ENCODE data around the gene PCDHGC3.

The PCDHGC3 gene

DNA sequence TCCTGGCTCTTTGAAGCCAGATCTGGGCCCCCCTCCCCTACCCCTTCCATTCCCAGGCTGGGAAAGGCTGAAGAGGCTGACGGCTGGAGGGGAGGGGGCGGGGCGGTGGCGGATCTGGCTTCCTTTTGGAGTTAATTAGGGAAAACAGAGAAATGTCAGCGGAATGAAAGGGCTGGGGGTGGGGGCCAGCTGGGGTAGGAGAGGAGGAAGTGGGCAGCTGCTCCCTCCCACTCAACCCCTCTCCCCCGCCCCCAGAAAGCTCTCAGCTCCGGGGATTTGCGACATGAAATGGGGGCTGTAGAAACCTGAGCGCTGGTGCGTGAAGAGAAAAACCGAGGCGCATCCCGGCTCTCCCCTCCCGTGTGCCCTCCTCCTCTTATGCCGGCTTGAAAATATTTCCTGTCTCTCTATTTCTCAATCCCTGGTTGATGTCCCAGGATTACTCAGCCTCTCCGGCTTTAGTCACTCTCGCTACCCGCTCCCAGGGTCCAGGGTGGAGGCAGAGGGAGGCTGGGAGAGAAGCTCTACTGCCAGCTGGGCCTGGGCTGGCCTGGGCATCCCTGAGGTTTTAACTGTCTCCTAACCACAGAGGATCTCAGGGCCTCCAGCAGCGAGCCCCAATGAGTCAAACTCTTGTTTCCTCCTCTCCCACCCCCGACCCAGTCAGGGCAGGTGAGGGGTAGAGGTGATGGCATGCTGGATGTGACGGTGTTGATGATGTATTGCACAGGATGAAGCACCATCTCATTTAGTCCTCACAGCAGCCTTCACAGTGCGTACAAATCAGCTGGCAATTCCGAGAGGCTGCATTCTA, 33.2 kb downstream of the PCDHGC3 start:
- DNase-seq, result peak; percentile 99

DNA sequence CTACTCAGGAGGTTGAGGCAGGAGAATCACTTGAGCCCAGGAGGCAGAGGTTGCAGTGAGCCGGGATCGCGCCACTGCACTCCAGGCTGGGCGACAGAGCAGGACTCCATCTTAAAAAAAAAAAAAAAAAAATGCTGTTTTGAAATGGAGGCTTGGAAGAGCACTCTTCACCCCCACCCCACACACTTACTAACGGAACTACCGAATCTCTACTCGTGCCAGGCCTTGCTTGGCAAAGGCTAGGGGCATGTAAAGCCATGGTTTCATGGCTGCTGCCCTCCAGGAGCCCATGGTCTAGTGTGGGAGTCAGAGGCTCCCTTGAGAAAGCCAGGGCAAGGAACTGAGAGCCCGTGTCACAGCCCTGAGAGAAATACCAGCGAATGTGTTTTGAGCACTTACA, 34.4 kb downstream of the PCDHGC3 start:
- no peak for DNase-seq

DNA sequence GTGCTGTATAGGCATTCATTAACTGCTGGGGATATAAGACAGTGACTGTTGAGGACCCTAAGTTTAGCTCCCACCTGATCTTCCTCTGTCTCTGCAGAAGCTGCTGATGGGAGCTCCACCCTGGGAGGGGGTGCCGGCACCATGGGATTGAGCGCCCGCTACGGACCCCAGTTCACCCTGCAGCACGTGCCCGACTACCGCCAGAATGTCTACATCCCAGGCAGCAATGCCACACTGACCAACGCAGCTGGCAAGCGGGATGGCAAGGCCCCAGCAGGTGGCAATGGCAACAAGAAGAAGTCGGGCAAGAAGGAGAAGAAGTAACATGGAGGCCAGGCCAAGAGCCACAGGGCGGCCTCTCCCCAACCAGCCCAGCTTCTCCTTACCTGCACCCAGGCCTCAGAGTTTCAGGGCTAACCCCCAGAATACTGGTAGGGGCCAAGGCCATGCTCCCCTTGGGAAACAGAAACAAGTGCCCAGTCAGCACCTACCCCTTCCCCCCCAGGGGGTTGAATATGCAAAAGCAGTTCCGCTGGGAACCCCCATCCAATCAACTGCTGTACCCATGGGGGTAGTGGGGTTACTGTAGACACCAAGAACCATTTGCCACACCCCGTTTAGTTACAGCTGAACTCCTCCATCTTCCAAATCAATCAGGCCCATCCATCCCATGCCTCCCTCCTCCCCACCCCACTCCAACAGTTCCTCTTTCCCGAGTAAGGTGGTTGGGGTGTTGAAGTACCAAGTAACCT, 35.3 kb downstream of the PCDHGC3 start:
- no peak for DNase-seq

DNA sequence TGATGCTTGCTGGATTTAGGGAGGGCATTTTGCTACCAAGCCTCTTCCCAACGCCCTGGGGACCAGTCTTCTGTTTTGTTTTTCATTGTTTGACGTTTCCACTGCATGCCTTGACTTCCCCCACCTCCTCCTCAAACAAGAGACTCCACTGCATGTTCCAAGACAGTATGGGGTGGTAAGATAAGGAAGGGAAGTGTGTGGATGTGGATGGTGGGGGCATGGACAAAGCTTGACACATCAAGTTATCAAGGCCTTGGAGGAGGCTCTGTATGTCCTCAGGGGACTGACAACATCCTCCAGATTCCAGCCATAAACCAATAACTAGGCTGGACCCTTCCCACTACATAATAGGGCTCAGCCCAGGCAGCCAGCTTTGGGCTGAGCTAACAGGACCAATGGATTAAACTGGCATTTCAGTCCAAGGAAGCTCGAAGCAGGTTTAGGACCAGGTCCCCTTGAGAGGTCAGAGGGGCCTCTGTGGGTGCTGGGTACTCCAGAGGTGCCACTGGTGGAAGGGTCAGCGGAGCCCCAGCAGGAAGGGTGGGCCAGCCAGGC, 36.1 kb downstream of the PCDHGC3 start:
- DNase-seq, result no peak

DNA sequence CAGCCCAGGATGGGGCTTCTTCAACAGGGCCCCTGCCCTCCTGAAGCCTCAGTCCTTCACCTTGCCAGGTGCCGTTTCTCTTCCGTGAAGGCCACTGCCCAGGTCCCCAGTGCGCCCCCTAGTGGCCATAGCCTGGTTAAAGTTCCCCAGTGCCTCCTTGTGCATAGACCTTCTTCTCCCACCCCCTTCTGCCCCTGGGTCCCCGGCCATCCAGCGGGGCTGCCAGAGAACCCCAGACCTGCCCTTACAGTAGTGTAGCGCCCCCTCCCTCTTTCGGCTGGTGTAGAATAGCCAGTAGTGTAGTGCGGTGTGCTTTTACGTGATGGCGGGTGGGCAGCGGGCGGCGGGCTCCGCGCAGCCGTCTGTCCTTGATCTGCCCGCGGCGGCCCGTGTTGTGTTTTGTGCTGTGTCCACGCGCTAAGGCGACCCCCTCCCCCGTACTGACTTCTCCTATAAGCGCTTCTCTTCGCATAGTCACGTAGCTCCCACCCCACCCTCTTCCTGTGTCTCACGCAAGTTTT, 36.7 kb downstream of the PCDHGC3 start:
- peak; percentile 69 for DNase-seq

DNA sequence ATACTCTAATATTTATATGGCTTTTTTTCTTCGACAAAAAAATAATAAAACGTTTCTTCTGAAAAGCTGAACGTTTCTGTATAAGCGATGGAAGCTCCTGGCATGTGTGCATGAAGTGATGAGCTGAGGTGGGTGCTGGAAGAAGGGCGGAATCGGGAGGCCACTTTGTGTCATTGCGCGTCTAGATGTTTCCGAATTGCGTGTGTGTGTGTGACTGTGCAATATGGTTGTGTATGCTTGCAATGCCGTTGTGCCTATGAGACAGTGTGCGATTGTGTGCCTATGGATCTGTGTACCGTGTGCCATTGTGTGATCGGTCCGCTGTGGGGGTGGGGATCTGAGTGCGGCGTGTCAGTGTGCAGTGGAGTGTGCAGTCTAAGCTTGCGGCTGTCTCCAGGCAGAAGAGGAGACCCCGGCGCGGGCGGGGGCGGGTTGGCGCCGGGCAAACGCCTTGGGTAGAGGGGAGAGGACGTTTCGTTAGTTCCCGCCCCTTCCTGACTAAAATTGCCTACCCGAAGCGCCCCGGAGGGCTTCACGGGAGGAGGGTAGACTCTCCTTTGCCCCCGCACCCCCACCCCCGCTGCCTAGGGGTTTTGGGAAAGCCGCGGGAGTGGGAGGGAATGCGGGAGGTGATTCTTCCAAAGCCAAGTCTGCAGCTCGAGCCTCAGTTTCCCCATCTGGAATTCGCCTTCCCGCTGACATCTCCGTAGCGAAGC, 37.3 kb downstream of the PCDHGC3 start:
- DNase-seq, result peak; percentile 50

DNA sequence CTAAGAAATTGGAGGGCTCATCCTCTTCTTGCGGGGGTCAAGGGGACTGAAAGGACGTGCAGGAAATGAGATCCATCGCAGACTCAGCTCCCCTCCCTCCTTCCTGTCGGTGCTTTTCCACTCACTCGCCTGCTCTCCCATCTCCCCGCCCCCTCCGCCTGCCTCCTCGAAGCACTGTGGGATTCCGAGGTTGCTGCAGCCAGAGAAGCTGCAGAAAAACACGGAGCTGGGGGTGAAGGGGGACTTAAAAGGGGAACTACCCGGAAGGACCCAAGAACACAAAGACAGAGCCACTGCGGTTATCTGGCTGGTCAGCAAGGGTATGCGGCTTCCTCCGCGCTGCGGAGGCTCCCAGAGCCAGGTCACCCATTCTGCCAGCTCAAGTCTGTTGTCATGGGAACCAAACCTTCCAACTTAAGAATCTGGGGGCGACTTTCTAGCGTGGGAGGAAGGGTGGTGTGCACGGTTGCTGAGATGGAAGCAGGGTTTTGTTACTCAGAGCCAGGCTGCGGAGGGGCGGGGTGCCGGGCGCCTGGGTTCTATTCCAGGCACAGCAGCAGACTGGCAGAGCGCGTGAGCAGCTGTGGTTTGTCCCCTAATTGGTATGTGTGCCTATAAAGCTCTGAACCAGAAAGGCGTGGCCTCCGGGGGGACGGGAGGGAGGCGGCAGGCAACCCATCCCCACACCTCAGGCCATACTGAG, 38.0 kb downstream of the PCDHGC3 start:
- DNase-seq, result peak; percentile 89

DNA sequence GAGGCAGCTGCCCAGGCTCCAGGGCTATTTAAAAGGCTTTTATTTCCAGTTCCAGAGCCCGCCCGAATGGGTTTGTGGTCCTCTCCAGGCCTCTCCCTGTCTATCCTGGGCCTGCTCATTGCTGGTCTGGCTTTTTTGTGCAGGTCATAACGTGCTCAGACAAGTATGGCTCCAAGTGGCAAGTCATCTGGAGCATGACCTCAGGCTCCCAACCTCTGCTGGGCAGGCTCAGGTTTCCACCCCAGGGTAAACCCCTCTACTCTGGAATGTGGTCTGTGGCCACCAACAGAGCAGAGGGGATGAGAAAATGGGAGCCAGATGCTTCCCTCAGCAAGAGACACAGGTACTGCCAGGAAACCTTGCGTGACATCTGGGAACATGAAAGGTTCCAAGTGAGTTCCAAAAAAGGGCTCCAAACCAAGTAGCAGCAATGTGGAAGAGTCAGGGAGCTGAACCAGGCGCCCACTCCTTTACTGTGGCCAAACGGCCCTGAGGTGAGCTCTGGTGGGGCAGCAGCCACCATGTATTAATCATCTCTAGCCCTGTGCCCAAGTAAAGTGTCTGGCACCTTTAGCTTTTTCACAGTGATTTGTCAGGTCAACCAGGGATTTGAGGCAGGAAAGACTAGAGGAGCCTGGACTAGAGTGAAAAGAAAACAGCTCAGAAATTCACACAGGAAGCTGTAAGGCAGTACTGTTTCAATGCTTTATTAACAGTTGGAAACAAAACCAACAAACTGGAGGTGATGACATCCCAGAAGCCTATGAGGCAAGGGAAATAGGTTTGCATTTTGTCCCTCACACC, 38.8 kb downstream of the PCDHGC3 start:
- DNase-seq, result peak; percentile 90

DNA sequence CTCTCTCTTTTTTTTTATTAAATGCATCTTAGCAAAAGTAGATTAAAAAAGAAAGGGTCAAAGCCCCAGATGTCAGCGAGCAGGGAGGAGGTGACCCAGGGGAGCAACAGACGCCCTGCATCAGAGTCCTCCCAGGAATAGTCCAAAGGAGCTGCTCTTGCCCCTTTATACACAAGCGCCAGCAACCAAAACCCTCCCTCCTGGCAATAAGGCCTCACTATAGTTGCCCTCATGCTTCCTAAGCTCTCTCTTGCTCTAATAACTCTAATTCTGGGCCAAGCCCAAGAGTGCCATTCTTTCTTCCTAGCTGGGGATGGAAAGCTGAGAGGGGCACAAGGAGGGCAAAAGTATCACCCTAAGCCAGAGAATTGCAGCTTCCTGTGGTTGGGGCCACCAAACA, 39.4 kb downstream of the PCDHGC3 start:
- no peak for DNase-seq

DNA sequence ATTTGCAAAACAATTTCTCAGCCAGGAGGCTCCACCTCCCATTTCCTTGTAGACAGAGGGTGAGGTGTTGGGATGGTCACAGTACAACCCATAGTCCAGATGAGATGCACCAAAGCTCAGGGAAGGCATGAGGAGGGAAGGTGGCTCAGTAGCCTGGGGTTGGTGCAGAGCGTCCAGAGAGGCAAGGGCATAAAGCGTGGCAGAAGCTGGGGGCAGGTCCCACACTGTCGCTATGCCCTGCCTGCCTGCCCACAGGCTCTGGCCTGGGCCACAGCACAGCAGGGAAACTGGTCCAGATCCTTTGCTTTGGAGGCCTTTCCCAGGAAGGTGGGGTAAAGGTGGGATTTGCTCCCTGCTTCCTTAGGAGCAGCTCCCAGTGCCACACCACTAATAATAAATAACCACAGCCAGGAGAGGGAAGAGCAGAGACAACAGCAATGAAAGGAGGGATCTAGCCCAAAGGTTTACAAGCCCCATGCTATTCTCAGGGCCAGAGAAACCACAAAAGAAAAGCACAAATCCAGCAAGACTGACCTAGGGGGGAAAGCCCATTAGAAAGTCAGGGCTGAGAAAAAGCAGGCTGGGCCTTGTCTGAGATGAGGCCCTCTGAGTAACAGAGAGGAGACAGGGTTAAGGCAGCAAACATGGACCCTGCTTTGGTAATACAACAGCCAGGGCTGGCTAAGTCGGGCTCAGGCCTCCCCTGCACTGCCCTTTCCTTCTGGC, 40.3 kb downstream of the PCDHGC3 start:
- peak; percentile 39 for DNase-seq

DNA sequence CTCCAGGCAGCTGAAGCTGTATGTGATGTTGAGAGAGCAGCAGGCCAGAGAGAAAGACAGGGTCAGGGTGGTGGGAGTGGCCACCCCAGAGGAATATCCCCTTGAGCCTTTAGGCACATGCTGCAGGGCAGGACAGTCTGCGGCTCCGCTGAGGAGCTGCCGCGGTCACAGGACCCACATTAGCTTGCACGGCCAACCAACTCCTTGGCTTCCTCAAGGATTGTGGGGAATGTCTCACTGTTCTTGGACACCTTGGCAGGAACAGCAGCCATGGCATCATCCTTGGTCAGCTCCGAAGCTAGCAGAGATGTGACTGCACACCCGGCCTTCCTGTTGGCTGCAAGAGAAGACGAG, 40.9 kb downstream of the PCDHGC3 start:
- DNase-seq, result no peak

DNA sequence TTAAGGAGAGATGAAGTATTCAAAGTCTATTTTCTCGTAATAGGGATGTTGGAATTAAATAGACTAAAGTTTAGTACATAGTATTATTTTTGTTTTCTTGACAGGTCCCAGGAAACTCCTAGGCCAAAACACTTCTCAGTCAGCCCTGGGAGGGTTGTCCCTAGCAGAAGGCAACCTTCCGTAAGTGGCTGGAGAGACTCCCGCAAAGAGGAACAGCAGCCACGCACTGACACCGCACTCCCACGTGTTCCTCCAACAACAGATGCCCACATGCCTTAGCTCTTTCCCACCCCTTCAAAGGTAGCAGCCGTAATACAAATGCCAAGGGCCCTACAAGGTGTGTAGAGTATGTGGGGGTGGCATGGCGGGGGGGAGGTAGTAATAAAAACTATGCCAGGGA, 41.5 kb downstream of the PCDHGC3 start:
- DNase-seq, result no peak

DNA sequence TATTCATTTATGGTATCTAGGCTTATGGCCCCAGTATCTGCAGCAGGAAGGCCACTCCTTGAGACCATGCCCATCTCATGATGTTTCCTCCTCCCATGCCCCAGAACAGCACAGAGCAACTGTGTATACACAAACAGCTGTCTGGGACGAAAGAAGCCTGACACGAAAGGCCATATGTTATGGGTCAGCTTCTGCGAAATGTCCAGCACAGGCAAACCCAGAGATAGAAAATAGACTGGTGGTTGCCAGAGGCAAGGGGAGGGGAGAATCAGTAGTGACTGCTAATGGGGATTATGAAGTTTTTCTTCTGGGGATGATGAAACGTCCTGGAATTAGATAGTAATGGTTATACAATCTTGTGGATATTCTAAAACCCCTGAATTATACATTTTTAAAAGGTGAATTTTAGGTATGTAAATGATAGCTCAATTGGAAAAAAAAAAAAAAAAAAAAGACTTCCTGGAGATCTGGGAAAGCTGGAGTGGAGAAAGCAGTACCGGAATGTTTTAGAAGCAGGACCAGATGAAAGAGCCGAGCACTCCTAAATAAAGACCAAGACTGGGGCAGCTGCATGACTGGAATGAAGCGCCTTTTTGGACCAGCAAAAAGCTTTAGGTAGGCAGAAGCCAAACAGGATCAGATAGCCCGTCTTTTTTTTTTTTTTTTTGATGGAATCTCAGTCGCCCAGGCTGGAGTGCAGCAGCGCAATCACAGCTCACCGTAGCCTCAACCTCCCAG, 42.3 kb downstream of the PCDHGC3 start:
- peak; percentile 87 for DNase-seq

DNA sequence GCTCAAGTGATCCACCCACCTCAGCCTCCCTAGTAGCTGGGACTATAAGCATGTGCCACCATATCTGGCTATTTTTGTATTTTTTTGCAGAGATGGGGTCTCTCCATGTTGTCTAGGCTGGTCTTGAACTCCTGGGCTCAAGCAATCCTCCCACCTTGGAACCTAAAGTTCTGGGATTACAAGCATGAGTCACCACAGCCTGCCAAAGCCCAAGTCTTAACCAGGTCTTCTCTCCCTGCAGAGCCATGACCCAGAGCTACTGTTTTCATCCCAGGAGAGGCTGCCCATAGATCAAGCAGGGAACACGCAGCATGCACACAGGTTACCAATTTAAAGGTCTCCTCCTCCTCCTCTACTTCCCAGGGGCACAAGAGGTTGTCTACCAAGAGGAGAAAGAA, 42.9 kb downstream of the PCDHGC3 start:
- peak; percentile 24 for DNase-seq

DNA sequence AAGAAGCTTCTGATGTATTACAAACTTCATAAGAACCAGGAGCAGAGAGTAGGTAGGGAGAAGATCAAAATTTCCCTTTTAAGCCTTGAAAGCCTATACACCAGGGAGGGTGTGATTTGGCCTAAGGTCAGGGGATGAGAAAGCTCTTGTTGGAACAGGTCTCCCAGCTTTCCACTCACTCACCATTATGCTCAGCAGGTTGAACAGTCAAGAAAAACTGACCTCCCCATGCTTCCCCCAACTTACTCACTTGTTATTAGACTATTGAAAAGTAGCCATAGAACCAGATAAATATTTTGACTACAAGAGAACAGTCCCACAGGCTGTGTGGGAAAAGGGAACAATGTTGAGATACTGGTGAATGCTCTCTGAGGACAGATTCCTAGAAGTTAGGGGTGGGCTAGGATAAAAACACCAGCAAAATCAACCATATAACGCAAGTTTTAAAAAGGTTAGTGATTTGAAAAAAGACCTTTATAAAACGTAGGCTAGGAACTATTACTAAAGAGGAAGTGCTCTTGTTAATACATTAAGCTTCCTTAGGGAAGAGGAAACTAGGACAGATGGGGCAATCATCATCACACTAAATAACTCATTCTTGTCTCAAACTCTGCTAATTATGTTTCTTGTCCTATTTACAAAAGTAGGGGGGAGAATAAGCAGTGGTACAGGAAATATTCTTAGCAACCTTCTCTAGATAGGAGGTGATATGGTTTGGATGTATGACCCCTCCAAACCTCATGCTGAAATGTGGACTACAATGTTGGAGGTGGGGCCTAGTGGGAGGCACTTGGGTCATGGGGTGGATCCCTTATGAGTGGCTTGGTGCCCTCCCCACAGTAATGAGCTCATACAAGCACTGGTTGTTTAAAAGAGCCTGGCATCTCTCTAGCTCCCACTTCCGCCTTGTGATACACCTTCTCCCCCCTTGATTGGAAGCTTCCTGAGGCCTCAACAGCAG, 44.1 kb downstream of the PCDHGC3 start:
- no peak for DNase-seq

DNA sequence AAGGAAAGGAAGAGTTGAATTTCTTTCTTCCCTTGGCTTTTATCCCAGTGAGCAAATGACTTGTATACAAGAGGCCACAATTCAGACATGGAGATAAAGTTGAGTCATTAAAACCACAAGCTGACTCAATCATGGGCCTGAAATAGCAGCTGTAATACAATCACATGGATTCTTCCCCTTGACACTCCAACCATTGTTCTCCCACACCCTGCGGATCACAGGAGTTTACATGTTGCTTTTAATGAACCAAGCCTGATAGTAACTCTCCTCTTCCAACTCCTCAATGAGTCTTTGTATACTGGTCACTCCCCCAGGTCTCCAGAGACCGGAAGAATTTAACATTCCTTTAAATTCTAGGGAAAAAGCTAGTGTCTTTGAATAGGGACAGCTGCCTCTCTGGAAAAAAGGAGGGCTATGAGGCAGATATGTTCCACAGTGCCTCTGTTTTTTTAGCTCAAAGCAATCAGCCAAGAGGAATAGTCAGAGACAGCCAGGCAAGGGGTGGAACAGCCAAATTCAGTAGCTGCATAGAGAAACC, 45.5 kb downstream of the PCDHGC3 start:
- DNase-seq, result peak; percentile 99

DNA sequence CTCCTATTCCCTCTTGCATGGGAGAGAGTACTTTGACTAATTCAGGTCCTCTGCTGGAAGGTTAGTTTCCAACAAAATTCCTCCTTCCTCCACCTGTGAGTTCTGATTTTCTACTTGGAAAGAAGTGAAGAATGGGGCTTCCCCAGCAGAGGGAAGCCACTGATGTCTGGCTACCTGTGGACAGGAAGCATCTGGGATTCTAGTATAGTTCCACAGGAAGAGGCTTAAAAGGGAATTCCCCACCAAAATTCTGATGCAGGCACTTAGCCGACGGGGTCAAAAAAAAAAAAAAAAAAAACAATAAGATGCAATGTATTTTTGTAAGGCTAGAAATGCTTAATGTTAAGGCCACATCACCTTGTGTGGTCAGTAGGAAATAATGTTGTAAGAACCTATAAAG, 46.5 kb downstream of the PCDHGC3 start:
- no peak for DNase-seq

DNA sequence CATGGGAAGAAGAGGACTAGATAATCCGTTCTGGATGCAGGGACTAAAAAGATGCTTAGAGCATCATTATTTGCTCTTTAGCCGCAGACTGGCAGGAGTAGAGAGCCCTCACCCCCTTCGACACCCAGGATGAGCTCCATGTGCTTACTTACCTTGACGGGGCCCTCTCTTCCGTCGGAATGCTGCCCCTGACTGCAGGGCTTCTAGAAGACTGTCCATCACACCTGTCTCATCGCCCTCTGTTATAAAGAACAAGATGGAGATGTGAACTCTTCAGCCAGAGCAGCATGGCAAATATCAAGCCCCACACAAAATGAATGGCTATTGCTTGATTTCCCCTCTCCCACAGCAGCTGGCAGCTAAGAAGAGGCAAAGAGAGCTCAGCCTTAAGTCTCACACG, 48.2 kb downstream of the PCDHGC3 start:
- no peak for DNase-seq
